Right forelimb (tissue), 1 donor: ENCODE data around the gene SKIC2.
"Not testable (repeated sequence)": the region's sequence is repeated elsewhere in the genome, so short reads cannot be mapped to it uniquely, and the experiment has no call there.

ENCODE experiments used
- DNase-seq: peaks from one replicate; pipeline ENCODE4 v3.0.0-alpha.2; 2018

The SKIC2 gene

DNA sequence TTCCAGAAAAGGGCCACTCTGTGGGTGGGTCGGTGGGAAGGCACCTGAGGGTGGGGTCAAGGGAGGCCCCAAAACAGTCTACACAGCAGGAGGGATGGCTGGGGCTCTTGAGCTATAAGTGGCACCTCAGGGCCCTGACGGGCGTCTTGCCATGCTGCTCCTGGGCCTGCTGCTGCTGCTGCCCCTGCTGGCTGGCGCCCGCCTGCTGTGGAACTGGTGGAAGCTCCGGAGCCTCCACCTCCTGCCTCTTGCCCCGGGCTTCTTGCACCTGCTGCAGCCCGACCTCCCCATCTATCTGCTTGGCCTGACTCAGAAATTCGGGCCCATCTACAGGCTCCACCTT lies 46.5 kb downstream of the SKIC2 start:
- DNase-seq, result not testable (repeated sequence)

GRCh38 chr6:32005991-32006529 lies 47.1 kb downstream of the SKIC2 start:
- DNase-seq, result not testable (repeated sequence)

DNA sequence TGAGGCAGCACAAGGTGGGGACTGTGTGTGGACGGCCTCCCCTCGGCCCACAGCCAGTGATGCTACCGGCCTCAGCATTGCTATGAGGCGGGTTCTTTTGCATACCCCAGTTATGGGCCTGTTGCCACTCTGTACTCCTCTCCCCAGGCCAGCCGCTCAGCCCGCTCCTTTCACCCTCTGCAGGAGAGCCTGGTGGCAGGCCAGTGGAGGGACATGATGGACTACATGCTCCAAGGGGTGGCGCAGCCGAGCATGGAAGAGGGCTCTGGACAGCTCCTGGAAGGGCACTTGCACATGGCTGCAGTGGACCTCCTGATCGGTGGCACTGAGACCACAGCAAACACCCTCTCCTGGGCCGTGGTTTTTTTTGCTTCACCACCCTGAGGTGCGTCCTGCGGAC lies 48.1 kb downstream of the SKIC2 start:
- DNase-seq, result not testable (repeated sequence)

DNA sequence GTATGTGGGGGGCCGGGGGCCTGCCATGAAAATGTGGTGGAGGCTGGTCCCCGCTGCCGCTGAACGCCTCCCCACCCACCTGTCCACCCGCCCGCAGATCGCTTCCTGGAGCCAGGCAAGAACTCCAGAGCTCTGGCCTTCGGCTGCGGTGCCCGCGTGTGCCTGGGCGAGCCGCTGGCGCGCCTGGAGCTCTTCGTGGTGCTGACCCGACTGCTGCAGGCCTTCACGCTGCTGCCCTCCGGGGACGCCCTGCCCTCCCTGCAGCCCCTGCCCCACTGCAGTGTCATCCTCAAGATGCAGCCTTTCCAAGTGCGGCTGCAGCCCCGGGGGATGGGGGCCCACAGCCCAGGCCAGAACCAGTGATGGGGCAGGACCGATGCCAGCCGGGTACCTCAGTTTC lies 49.1 kb downstream of the SKIC2 start:
- not testable (repeated sequence) for DNase-seq

- DNase-seq, result not testable (repeated sequence)
Measured at GRCh38 chr6:32008616-32009015, 49.6 kb downstream of the SKIC2 start.

DNA sequence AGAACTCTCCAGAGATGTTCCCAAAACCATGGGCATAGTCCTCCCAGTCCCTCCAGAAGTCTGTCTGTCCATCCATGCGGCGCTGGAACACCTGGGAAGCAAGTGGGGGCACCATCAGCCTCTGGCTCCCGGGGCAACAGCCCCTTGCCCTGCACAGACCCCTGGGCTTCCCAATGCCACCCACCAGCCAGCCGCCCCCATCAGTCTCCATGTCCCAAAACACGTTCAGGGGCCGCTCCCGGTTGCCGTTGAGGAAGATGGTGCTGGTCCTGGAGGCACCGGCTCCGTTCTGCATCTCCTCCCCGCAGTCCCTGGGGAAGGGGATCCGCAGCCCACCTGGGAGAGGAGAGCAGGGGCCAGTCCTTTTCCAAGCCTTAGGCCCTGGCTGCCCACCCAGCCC lies 50.6 kb downstream of the SKIC2 start:
- DNase-seq, result not testable (repeated sequence)

DNA sequence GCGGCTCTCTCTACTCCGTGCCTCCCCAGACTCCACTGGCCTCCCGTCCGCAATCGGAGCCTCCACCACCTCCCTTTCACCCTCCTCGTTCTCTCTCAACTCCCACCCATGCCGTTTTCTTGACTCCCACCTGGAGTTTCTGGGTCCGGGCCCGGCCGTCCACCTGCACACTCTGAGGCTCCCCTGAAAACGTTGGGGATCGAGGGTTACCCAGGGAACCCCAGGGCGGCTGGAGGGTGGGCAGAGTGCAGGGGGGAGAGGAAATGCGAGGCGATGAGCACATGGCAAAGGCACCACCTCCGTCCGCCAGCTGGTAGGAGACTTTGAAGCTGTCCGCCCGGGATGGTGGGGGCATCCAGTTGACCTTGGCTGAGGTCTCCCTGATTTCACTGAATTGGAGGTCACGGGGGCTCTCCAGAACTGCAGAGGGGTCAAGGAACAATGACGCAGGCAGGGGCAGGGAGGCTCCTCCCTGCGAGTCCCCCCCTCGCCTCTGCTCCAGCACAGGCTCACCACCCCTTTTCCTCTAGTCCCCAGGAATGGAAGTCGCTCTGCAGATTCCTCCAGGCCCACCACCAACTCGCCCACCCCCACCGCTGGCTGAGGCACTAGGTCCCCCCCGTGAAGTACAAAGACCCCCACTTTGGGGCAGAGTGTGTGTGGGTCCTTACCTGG lies 52.0 kb downstream of the SKIC2 start:
- DNase-seq, result not testable (repeated sequence)

DNA sequence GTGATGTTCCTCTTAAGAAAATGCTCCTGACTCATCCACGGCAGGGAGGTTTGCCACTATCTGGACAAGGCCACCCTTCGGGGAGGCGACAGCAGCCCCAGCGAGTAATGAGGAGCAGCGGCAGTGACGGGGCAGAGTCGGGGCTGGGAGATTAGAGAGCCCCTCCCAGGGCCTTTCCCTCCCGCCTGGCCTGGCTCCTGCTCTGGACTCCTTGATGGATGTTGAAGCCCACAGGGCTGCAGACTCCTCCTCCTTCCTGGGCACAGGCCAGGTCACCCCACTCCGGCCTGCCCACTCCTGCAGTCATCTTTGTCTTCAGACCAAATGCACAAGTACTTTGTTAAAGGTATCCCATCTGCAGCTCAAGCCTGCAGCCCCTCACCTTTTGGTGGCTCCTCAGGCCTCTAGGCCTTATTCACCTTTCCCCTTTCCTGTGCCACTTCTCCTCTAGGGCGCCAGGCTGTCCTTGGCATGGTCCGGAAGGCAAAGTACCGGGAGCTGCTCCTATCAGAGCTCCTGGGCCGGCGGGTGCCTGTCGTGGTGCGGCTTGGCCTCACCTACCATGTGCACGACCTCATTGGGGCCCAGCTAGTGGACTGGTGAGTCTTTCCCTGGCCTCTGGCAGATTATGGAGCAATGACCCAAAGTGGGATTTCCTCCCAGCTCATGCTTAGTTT lies 54.1 kb downstream of the SKIC2 start:
- DNase-seq, result not testable (repeated sequence)

DNA sequence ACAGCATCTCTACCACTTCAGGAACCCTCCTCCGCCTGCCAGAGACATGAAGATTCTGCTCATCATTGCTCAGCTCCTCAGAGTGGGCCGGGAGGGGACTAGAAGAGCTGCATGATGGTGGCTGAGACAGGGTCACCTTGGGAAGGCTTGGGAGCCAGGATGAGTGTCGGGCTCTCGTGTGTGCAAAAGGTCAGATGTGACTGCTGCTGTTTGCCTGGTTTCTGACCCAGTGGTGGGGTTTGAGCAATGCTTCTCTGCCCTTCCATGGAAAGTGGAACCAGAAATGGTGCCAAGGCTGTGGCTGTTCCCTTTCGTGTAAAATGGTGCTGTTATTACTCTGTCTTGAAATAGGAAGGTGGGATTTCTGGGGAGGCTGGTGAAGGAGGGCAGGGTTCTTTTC lies 54.8 kb downstream of the SKIC2 start:
- DNase-seq, result not testable (repeated sequence)

DNA sequence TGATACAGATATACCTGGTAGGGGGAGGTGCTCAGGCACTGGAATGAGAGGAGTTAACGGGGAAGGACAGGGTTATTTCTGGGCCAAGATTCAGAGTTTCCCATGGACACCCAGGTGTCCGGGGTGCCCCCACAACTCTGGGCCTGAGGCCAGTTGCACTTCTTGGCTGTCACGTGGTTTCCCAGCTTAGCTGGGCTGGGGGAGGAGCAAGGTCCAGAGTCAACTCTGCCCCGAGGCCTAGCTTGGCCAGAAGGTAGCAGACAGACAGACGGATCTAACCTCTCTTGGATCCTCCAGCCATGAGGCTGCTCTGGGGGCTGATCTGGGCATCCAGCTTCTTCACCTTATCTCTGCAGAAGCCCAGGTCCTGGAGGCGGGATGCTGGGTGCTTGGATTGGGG lies 55.6 kb downstream of the SKIC2 start, which contains the start of gene C4B:
C4B (plus strand) TSS at position 249 of the 400 bp plus-strand sequence; CDS start at position 300, 51 bp downstream.
- DNase-seq, result not testable (repeated sequence)
